Measurements from ENCODE around the gene RBPJ.
A peak's percentile ranks its signal among the peaks of the same experiment; 100 is the strongest.
"Not testable (repeated sequence)": the region's sequence is repeated elsewhere in the genome, so short reads cannot be mapped to it uniquely, and the experiment has no call there.

RBPJ gene

DNA sequence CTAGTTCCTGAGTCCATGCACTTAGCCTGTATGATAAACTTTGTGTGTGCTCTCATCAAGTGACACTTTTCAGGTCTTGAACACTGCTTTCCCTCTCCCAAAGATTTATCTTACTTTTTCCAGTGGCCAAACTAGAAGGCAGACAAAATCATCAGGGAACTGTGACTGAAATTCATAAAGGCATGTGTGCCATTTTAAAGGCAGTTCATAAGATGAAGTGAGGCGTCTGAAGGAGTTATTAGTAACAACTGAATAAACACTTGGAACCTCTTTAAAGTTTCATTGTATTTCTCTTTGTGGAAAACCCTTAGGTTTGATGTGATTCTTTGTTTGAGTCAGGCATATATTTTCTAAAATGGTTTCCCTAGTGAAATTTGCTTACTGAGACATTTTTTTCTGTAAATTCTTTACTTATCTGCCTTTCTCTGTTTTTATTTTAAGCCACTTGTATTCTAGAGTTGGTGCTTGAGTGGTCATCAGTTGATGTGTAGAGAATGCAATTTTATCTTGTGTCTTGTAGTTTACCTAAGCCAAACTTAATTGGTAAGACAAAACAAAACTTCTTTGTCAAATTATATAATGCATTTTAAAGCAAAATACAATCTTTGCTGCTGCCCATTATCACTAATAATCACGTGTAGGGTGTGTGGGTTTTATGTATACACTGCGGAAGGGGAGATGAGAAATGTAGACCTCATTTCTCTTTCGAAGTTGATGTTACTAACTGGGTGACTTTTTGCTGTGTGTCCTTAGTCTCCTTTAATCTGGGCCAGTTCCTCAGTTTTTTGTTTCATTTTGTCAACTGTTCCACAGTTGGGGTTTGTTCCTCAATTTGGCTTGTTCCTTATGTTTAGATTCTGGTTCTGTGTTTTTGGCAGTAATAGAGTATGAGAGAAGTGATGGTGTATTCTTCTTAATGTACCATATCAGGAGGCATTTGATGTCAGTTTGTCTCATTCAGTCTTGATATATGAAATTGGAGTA is 56.8 kb downstream of the RBPJ start:
- no peak for DNase-seq

DNA sequence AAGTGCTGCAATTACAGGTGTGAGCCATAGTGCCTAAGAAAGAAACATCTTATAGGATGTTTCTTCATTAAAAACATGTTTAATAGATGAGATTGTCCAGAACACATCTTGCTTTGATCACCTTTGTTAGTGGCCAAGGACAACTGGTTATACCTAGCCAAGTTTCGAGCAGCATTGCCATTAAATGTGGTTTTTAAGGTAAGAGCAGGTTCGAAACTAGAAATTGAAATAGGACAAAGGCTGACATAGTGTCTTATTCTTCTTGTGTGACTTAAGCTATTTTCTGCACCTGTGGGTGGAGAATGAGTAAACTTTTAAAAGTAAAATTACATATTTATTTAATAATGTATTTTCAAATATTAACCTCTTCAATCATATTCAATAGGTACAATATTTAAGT is 59.0 kb downstream of the RBPJ start:
- DNase-seq = no peak

- DNase-seq = no peak
Measured at GRCh38 chr4:26380740-26381139, 59.9 kb downstream of the RBPJ start.

GRCh38 chr4:26384380-26385057 is 63.7 kb downstream of the RBPJ start:
- no peak for DNase-seq

GRCh38 chr4:26385690-26386089 is 64.9 kb downstream of the RBPJ start:
- no peak for DNase-seq

GRCh38 chr4:26386386-26386785 is 65.6 kb downstream of the RBPJ start:
- no peak for DNase-seq

- no peak for DNase-seq
Measured at GRCh38 chr4:26388671-26389070, 67.9 kb downstream of the RBPJ start.

DNA sequence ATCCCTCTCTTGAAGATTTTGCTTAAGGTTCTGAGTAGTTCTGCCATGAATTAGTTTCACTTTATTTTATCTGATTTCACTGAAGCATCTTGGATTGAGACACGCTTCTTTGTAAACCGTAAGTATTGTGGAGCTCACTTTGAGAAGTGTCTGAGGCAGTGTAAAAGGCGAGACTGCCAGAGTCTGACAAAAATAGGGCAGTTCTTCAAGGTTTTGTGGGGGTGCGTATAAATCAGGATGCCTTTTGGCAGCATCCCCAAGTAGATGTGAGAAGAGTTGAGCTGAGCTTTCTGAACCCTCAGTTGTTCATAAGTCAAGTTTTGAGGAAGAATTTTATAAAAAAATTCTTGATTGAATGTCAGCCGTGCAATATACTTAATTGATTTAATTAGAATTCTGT is 76.3 kb downstream of the RBPJ start:
- no peak for DNase-seq

DNA sequence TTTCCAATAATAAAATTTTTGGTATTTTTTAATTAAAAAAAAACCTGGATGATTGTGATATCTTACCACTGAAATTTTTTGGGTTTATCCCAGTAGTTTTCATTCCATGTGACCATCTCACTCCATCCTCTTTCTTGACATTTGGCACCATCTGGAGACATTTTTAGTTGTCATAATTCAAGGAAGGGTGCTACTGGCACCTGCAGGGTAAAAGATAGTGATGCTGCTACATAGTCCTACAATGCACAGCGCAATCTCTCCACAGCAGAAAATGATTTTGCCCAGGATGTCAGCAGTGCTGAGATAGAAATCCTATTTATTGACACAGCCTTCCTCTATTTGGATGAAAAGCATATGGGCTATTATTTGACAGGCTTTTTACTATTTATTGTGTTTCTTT is 79.3 kb downstream of the RBPJ start:
- DNase-seq = no peak

DNA sequence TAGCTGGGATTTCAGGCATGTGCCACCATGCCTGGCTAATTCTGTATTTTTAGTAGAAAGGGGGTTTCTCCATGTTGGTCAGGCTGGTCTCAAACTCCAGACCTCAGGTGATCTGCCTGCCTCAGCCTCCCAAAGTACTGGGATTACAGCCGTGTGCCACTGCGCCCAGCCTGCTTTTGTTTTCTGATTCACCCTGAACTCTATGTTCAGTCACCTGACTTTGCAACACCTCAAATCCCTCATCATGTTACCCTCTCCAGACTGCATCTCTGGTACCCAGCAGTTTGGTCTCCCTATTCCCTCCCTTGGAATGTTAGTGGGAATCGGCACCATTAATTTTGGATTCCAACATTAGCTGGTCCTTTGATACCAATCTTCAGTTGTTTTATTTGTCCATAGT is 81.2 kb downstream of the RBPJ start:
- not testable (repeated sequence) for DNase-seq

DNA sequence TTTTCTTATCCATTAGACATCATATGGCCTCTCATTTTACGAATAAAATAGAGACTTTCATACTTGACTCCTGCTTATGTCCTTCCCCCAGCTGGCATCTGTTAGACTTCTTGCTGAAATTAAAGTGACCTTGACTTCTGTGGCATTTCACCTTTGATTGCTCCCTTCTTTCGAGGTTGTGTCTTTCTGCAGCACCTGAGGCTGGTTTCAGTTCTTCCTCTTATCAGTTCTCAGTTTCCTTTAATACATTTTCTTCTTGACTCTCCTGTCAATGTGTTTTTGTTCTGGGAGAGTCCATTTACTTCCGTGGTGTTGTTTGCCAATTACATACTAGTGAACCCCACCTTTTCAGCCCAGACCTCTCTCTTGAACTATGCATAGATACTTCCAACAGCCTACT is 81.6 kb downstream of the RBPJ start:
- DNase-seq = no peak

DNA sequence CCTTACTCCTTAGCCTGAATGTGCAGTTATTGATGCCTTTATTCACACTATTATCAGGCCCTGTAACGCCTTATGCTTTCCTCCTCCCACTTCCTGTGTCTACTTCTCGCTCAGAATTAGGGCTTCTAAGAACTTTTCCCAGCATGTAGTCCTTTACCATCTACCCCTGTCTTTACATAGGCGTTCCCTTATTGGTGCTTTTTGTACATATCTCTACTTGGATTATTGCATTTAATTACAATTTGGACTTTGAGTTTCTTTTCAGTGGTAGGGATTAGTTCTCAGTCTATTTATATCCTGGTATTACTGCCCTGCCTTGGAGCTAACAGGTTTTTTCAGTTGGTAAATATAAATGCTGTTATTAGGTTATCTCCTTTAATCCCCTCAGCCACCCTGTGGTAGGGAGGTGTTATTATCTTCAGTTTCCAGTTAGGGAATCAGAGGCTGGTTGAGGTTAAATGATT is 84.0 kb downstream of the RBPJ start:
- no peak for DNase-seq

GRCh38 chr4:26406346-26406975 is 85.6 kb downstream of the RBPJ start:
- no peak for DNase-seq

- no peak for DNase-seq
Measured at GRCh38 chr4:26407476-26407875, 86.7 kb downstream of the RBPJ start.

- DNase-seq = peak; percentile 32
Measured at GRCh38 chr4:26410385-26411293, 89.8 kb downstream of the RBPJ start.

DNA sequence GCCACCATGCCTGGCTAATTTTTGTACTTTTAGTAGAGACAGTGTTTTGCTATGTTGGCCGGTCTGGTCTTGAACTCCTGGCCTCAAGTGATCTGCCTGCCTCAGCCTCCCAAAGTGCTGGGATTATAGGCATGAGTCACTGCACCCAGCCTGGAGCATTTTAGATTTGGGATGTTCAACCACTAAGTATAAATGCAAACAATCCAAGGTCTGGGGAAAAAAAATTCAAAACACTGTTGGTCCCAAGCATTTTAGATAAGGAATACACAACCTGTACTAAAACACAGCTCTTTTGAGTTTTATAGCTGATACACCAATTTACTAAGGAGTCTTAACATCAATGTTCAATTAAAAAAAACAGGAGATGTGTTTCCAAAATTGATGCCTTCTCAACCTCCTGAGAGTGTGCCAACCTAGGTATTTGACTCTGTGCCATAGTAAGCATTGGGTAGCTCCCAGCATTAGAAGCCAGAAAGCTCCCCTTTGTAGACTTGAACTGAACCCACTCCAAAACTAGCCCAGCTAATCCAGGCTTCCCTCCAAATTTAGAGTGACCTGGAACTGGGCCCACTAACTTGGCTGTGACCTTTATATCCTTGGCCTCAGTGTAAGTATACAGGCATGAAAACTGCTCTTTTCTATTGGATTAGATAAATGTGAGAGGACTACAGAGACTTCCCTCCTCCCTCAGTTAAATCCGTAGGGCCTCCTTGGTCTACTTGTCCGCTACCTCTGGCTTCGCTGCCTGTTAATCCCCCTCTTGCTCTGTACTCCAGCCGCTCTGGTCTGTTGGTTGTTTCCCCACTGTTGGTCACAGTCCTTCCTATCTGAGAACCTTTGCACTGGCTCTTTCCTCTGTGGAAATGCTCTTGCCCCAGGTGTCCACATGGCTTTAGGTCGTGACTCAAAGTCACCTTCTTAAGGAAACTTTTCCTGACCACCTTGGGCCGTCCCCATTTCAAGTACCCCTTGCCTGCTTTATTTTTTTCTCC is 91.9 kb downstream of the RBPJ start:
- no peak for DNase-seq

- no peak for DNase-seq
Measured at GRCh38 chr4:26413582-26413981, 92.8 kb downstream of the RBPJ start.

- no peak for DNase-seq
Measured at GRCh38 chr4:26418107-26418506, 97.3 kb downstream of the RBPJ start.

GRCh38 chr4:26418850-26419249 is 98.0 kb downstream of the RBPJ start:
- DNase-seq = no peak

DNA sequence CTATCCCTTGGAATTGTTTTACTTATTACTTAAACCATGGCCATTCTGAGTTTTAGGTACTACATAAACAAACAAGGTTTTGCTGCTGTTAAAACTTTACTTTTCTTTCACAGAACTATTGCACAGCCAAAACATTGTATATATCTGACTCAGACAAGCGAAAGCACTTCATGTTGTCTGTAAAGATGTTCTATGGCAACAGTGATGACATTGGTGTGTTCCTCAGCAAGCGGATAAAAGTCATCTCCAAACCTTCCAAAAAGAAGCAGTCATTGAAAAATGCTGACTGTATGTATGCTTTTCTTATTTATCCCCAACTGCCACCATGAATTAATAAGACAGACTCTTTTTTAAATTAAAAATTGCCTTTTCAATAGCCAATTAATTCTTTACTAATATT is 99.6 kb downstream of the RBPJ start:
- DNase-seq = no peak

DNA sequence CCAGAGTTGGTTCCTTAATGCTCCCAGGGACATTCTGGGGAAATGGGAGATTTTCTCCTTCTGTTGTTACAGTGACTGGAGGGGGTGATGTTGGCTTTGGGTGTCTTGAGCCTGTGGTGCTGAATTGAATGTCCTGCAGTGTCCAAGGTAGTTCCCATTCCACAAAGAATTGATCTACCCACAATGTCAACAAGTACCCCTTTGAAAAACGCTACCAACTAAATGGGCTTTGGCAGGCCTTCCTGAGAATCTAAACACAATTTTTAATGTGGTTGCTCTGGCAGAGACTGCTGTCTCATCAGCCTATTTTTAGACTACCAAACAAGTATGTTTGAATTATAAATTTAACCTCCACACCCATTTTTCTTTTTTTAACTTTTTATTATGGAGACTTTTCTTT is 100.1 kb downstream of the RBPJ start:
- no peak for DNase-seq

Measured in activated T-cell treated with anti-CD3 and anti-CD28 coated beads for 4 hours (primary cell).